ENCODE data around the gene AIG1.

AIG1 gene

DNA sequence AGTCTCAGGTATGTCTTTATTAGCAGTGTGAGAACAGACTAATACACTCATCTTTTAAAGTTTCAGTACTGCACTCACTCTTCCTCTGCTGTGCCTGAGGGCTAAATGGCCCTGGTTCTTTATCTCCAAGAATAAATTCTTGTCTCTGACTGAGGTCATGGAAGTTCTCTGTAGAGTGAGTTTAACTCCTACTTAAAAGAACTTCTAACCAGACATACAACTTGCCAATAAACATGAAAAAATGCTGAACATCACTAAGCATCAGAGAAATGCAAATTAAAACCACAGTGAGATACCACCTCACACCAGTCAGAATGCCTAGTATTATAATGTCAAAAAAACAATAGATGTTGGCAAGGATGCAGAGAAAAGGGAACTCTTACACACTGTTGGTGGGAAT is 316.2 kb downstream of the AIG1 start:
- Histone ChIP-seq H3K9me3 (ENCODE audit: control insufficient read depth in 1 of 2, low read length in 2 of 2) (no peaks in the 10 kb centered on the region), H3K36me3 (ENCODE audit: control insufficient read depth in 1 of 2, insufficient read depth in 2 of 2, low read length in 2 of 2) (no peaks in the 10 kb centered on the region), H3K4me3 (ENCODE audit: low read depth in 1 of 2, low read length in 2 of 2) (no peak overlapping the region), H3K4me1 (ENCODE audit: control insufficient read depth in 1 of 2, insufficient read depth in 2 of 2, low read length in 2 of 2) (no peaks in the 10 kb centered on the region), H3K27ac (ENCODE audit: low read length) (no peak overlapping the region), H3K27me3 (ENCODE audit: low read depth, low read length) (no peaks in the 10 kb centered on the region)

DNA sequence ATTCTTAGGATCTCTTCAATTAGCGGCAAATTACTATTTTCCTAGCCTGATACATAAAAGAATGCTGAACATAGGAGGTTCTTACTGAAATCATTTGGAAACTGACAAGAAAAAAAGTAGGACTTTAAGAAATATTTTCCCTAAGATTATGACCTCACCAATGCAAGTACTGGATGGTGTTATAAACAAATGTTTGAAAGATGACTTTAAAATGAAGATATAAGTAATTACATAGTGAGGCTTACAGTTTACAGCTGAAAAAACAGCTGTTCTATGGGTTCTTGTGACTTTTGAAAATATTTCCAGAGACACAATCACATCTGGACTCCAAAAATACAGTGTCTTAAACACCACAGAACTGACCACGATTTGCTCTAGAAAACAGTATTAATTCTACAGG is 324.9 kb downstream of the AIG1 start:
- Histone ChIP-seq H3K27ac (ENCODE audit: low read length) (no peak overlapping the region), H3K36me3 (ENCODE audit: control insufficient read depth in 1 of 2, insufficient read depth in 2 of 2, low read length in 2 of 2) (no peaks in the 10 kb centered on the region), H3K27me3 (ENCODE audit: low read depth, low read length) (no peaks in the 10 kb centered on the region), H3K4me1 (ENCODE audit: control insufficient read depth in 1 of 2, insufficient read depth in 2 of 2, low read length in 2 of 2) (no peaks in the 10 kb centered on the region), H3K4me3 (ENCODE audit: low read depth in 1 of 2, low read length in 2 of 2) (no peak overlapping the region), H3K9me3 (ENCODE audit: control insufficient read depth in 1 of 2, low read length in 2 of 2) (no peaks in the 10 kb centered on the region)

DNA sequence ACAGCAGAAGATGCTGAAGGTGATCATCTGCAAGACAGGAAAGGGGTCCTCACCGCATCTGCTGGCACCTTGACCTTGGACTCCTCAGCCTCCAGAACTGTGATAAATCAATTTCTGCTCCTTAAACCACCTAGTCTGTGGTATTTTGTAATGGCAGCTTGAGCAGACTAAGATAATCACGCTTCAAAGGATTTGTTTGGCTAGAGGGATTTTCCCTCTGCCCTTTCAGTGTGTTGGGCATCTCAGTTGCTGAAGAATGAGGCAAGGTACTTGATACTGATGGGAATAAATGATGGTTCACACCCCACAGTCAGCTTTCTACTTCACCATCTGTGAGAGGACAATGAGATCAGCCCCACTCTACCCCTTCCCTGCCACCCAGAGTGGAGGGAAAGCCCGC is 329.6 kb downstream of the AIG1 start:
- Histone ChIP-seq H3K36me3 (ENCODE audit: control insufficient read depth in 1 of 2, insufficient read depth in 2 of 2, low read length in 2 of 2) (no peaks in the 10 kb centered on the region), H3K27me3 (ENCODE audit: low read depth, low read length) (no peaks in the 10 kb centered on the region), H3K9me3 (ENCODE audit: control insufficient read depth in 1 of 2, low read length in 2 of 2) (no peaks in the 10 kb centered on the region), H3K27ac (ENCODE audit: low read length) (no peak overlapping the region), H3K4me1 (ENCODE audit: control insufficient read depth in 1 of 2, insufficient read depth in 2 of 2, low read length in 2 of 2) (no peaks in the 10 kb centered on the region), H3K4me3 (ENCODE audit: low read depth in 1 of 2, low read length in 2 of 2) (no peak overlapping the region)
